Measurements from ENCODE around the gene IRGC. TPM values are rescaled to one million over a fixed set of nuclear protein-coding genes. Genes with fewer than 3 reads are reported as not detected.

The IRGC gene
- total and polyA plus RNA-seq, 2 of the 13 experiments (the other 11 are each of a cell fraction or from before 2014, with no cell fraction given): not detected

- peak; percentile 20; the same call in 1 of the 2 replicates for TF ChIP-seq PAXIP1 (CRISPR knock-in tag; conservative IDR thresholded peaks at IDR 0.05)
- peak; percentile 29; the same call in 1 of the 2 replicates for TF ChIP-seq UBTF (CRISPR knock-in tag; IDR thresholded peaks at IDR 0.05)
- TF ChIP-seq ZNF747 (CRISPR knock-in tag; IDR thresholded peaks at IDR 0.05; ENCODE audit: borderline replicate concordance): no peak
- no peak for TF ChIP-seq ZIK1 (CRISPR knock-in tag; IDR thresholded peaks at IDR 0.05; ENCODE audit: borderline replicate concordance, low read depth)
- TF ChIP-seq ISL2 (CRISPR knock-in tag; IDR thresholded peaks at IDR 0.05): no peak
- TF ChIP-seq ZNF687 (CRISPR knock-in tag; IDR thresholded peaks at IDR 0.05): peak; percentile 56
- TF ChIP-seq PTBP1 (IDR thresholded peaks at IDR 0.05; ENCODE audit: low read depth, low read length, poor library complexity, severe bottlenecking): no peak
- peak; percentile 91 for TF ChIP-seq SP4 (CRISPR knock-in tag; IDR thresholded peaks at IDR 0.05)
- TF ChIP-seq ZNF776 (CRISPR knock-in tag; IDR thresholded peaks at IDR 0.05): no peak
- peak; percentile 30; the same call in 1 of the 2 replicates for TF ChIP-seq YEATS2 (CRISPR knock-in tag; IDR thresholded peaks at IDR 0.05; ENCODE audit: borderline replicate concordance)
- 0 out of 2 replicates have a peak, but pooled peaks have one; percentile 12 for TF ChIP-seq CEBPG (CRISPR knock-in tag; IDR thresholded peaks at IDR 0.05)
- TF ChIP-seq TOPORS (CRISPR knock-in tag; IDR thresholded peaks at IDR 0.05): no peak
- TF ChIP-seq POLR2G (IDR thresholded peaks at IDR 0.05; ENCODE audit: low read depth, low read length): peak; percentile 72
- no peak for TF ChIP-seq ZNF598 (CRISPR knock-in tag; IDR thresholded peaks at IDR 0.05; ENCODE audit: borderline replicate concordance)
Observed at GRCh38 chr19:43668406-43669109, 47.3 kb upstream of the IRGC start (continued).

Data from HepG2 (cell line).